Esophagus muscularis mucosa (tissue), 3 donors: ENCODE measurements around the gene NEURL1B.

ENCODE experiments used
- CTCF ChIP-seq, 3 experiments: fragments of 200-600 bp in 2 of 3; fragments of 450-650 bp in 1 of 3; sonication (generic) in 2 of 3; IDR thresholded peaks; one replicate each; pipeline ENCODE4 v1.5.1; 2017 to 2019; ENCODE audit warnings: antibody characterized with exemption in 3 of 3, mild to moderate bottlenecking in 2 of 3, moderate library complexity in 1 of 3
- POLR2A ChIP-seq: fragments of 450-650 bp; IDR thresholded peaks from one replicate; pipeline ENCODE4 v1.6.1; 2017; ENCODE audit warnings: antibody characterized with exemption, moderate library complexity, mild to moderate bottlenecking, low read depth
- POLR2AphosphoS5 ChIP-seq, 2 donors: sonication (generic); formaldehyde crosslinking; IDR thresholded peaks; one replicate each; pipeline ENCODE4 v1.6.1; 2017; ENCODE audit warnings: antibody characterized with exemption in 2 of 2

- peak; percentile 26 to 60 (median 36) for TF ChIP-seq CTCF (IDR thresholded peaks at IDR 0.05)
- no peak for TF ChIP-seq POLR2A
- TF ChIP-seq POLR2AphosphoS5 (IDR thresholded peaks at IDR 0.05): peak; percentile 40 to 59
These were observed 5.7 kb downstream of the NEURL1B start for GRCh38 chr5:172646716-172647285.
